B cell (primary cell): Measurements from ENCODE around the gene ZFP37. TPM values are rescaled to one million over a fixed set of nuclear protein-coding genes. Genes with fewer than 3 reads are reported as not detected.

ENCODE experiments used
- polyA plus RNA-seq: library from polyadenylated mRNA; depleted of rRNA; stranded (reverse); fragments of >200 nt; gene quantifications from 2 replicates; pipeline ENCODE4 v1.2.3, GENCODE V29; 2012
- total RNA-seq, 2 donors: library from RNA; stranded (reverse); fragments of 120-200 nt in 1 of 2; gene quantifications; 1 replicate in 1 of 2; 2 replicates in 1 of 2; pipeline versions ENCODE4 v1.2.3 to v1.2.4, GENCODE V29; 2013 to 2022

ZFP37 gene
- total and polyA plus RNA-seq, 2 donors (not counting 1 experiment from before 2014, with no cell fraction given): 0.42 to 4.0 TPM

Other genes starting within 250 kb of the ZFP37 start
- gene SLC46A2, start 165.8 kb downstream of the ZFP37 start, total RNA-seq: not detected in 2 replicates
- 0.06 and 0.18 TPM in 2 replicates for gene SLC46A2, start 165.8 kb downstream of the ZFP37 start, polyA plus RNA-seq
- gene ZNF883, start 44.5 kb downstream of the ZFP37 start, total RNA-seq: 0.54 and 0.83 TPM in 2 replicates
- 0.48 and 0.54 TPM in 2 replicates for gene ZNF883, start 44.5 kb downstream of the ZFP37 start, polyA plus RNA-seq
- gene SLC31A2, start 94.3 kb upstream of the ZFP37 start, total RNA-seq: 2.3 and 3.0 TPM in 2 replicates
- gene SLC31A2, start 94.3 kb upstream of the ZFP37 start, polyA plus RNA-seq: 0.67 and 1.3 TPM in 2 replicates
- 40.6 and 41.2 TPM in 2 replicates for gene FKBP15, start 164.6 kb upstream of the ZFP37 start, total RNA-seq
- 21.1 and 28.8 TPM in 2 replicates for gene FKBP15, start 164.6 kb upstream of the ZFP37 start, polyA plus RNA-seq
- 3.2 and 3.5 TPM in 2 replicates for gene SLC31A1, start 164.8 kb upstream of the ZFP37 start, total RNA-seq
- gene SLC31A1, start 164.8 kb upstream of the ZFP37 start, polyA plus RNA-seq: 1.1 and 2.6 TPM in 2 replicates
- gene CDC26, start 218.8 kb upstream of the ZFP37 start, total RNA-seq: 28.9 and 32.9 TPM in 2 replicates
- gene CDC26, start 218.8 kb upstream of the ZFP37 start, polyA plus RNA-seq: 14.4 and 14.8 TPM in 2 replicates
- gene PRPF4, start 218.9 kb upstream of the ZFP37 start, total RNA-seq: 28.2 and 30.8 TPM in 2 replicates
- gene PRPF4, start 218.9 kb upstream of the ZFP37 start, polyA plus RNA-seq: 11.4 and 26.2 TPM in 2 replicates
- 0.39 TPM in 1 of 2 replicates, not detected in the other for gene RNF183, start 246.7 kb upstream of the ZFP37 start, total RNA-seq
- 0.04 and 0.58 TPM in 2 replicates for gene RNF183, start 246.7 kb upstream of the ZFP37 start, polyA plus RNA-seq